Measurements from ENCODE around the gene UPF3A. TPM values are rescaled to one million over a fixed set of nuclear protein-coding genes. Genes with fewer than 3 reads are reported as not detected.

The UPF3A gene
- total and polyA plus RNA-seq, 9 of the 15 experiments (the other 6 are each of a cell fraction or from before 2014, with no cell fraction given) = 15.6 to 76.5 (median 40.9) TPM

- TF ChIP-seq ZNF655 (CRISPR knock-in tag; IDR thresholded peaks at IDR 0.05) (no peak), USF2 (CRISPR knock-in tag; IDR thresholded peaks at IDR 0.05) (peak; percentile 90), YY1 (IDR thresholded peaks at IDR 0.05; ENCODE audit: borderline replicate concordance in 1 of 3, control insufficient read depth in 1 of 3, extremely low read depth in 1 of 3, insufficient read depth in 3 of 3, insufficient read length in 1 of 3, insufficient replicate concordance in 2 of 3, low read depth in 1 of 3, low read length in 2 of 3) (no peak), ZNF280A (IDR thresholded peaks at IDR 0.05; ENCODE audit: low read depth, partially characterized antibody) (no peak), ILK (tag; IDR thresholded peaks at IDR 0.05; ENCODE audit: borderline replicate concordance, low read depth) (no peak), ZNF121 (CRISPR knock-in tag; conservative IDR thresholded peaks at IDR 0.05) (no peak), ZNF124 (CRISPR knock-in tag; IDR thresholded peaks at IDR 0.05) (no peak), L3MBTL2 (IDR thresholded peaks at IDR 0.05) (peak; percentile 82), ZSCAN29 (IDR thresholded peaks at IDR 0.05) (no peak), MYC (IDR thresholded peaks at IDR 0.05; ENCODE audit: low read depth, low read length) (peak; percentile 85), MYC (CRISPR knock-in tag; IDR thresholded peaks at IDR 0.05; ENCODE audit: borderline replicate concordance, low read depth) (0 out of 2 replicates have a peak, but pooled peaks have one; percentile 36), SNIP1 (IDR thresholded peaks at IDR 0.05; ENCODE audit: low read depth) (no peak), FOXJ3 (CRISPR knock-in tag; IDR thresholded peaks at IDR 0.05) (no peak), NFYB (IDR thresholded peaks at IDR 0.05; ENCODE audit: extremely low read depth, insufficient read length) (no peak), CHD1 (IDR thresholded peaks at IDR 0.05; ENCODE audit: low read length) (no peak)
- TF ChIP-seq, protein P1, sequence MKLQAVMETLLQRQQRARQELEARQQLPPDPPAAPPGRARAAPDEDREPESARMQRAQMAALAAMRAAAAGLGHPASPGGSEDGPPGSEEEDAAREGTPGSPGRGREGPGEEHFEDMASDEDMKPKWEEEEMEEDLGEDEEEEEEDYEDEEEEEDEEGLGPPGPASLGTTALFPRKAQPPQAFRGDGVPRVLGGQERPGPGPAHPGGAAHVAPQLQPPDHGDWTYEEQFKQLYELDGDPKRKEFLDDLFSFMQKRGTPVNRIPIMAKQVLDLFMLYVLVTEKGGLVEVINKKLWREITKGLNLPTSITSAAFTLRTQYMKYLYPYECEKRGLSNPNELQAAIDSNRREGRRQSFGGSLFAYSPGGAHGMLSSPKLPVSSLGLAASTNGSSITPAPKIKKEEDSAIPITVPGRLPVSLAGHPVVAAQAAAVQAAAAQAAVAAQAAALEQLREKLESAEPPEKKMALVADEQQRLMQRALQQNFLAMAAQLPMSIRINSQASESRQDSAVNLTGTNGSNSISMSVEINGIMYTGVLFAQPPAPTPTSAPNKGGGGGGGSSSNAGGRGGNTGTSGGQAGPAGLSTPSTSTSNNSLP (IDR thresholded peaks at IDR 0.05; ENCODE audit: borderline replicate concordance, low read depth, low read length) = no peak
- TF ChIP-seq, protein P2, sequence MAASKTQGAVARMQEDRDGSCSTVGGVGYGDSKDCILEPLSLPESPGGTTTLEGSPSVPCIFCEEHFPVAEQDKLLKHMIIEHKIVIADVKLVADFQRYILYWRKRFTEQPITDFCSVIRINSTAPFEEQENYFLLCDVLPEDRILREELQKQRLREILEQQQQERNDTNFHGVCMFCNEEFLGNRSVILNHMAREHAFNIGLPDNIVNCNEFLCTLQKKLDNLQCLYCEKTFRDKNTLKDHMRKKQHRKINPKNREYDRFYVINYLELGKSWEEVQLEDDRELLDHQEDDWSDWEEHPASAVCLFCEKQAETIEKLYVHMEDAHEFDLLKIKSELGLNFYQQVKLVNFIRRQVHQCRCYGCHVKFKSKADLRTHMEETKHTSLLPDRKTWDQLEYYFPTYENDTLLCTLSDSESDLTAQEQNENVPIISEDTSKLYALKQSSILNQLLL (CRISPR knock-in tag; IDR thresholded peaks at IDR 0.05; ENCODE audit: borderline replicate concordance) = no peak
- TF ChIP-seq, protein P3, sequence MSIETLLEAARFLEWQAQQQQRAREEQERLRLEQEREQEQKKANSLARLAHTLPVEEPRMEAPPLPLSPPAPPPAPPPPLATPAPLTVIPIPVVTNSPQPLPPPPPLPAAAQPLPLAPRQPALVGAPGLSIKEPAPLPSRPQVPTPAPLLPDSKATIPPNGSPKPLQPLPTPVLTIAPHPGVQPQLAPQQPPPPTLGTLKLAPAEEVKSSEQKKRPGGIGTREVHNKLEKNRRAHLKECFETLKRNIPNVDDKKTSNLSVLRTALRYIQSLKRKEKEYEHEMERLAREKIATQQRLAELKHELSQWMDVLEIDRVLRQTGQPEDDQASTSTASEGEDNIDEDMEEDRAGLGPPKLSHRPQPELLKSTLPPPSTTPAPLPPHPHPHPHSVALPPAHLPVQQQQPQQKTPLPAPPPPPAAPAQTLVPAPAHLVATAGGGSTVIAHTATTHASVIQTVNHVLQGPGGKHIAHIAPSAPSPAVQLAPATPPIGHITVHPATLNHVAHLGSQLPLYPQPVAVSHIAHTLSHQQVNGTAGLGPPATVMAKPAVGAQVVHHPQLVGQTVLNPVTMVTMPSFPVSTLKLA (conservative IDR thresholded peaks at IDR 0.05) = peak; percentile 82 to 85
Observed at GRCh38 chr13:114237415-114238112, 43.8 kb upstream of the UPF3A start (continued).

All from K562 (cell line).